ENCODE results near the gene HEPACAM. TPM values are rescaled to one million over a fixed set of nuclear protein-coding genes. Genes with fewer than 3 reads are reported as not detected.

HEPACAM gene
- polyA plus RNA-seq, 4 donors = 0.67 TPM; not detected in 3

- WGBS, 3 donors = 81 to 93% (median 85%) methylated on average over 2 of the region's 2 CpGs
- Histone ChIP-seq H3K27me3 (ENCODE audit: control insufficient read depth in 3 of 3, insufficient read depth in 3 of 3, low read length in 3 of 3) (peaks cover 0 to 15% (median 1%) of the 10 kb centered on the region in 3 donors), H3K9me3 (ENCODE audit: control insufficient read depth in 2 of 2, insufficient read depth in 1 of 2, low read depth in 1 of 2, low read length in 1 of 2) (no peaks in the 10 kb centered on the region), H3K4me1 (ENCODE audit: control insufficient read depth in 3 of 3, insufficient read depth in 2 of 3, low read depth in 1 of 3, low read length in 2 of 3) (no peaks in the 10 kb centered on the region), H3K27ac (ENCODE audit: low read depth in 1 of 3, low read length in 2 of 3) (no peak overlapping the region), H3K4me3 (ENCODE audit: low read depth in 1 of 3, low read length in 3 of 3) (no peak overlapping the region), H3K36me3 (ENCODE audit: control insufficient read depth in 3 of 3, insufficient read depth in 2 of 3, low read depth in 1 of 3, low read length in 3 of 3) (no peaks in the 10 kb centered on the region)
- DNase-seq = no peak
- FAIRE-seq = no peak
Measured at GRCh38 chr11:124889191-124890091, 46.4 kb downstream of the HEPACAM start.

- H3K9me3 ChIP-seq (ENCODE audit: control insufficient read depth in 2 of 2, insufficient read depth in 1 of 2, low read depth in 1 of 2, low read length in 1 of 2) = no peaks in the 10 kb centered on the region
- no peak overlapping the region for H3K4me3 ChIP-seq (ENCODE audit: low read depth in 1 of 3, low read length in 3 of 3)
- no peaks in the 10 kb centered on the region for H3K4me1 ChIP-seq (ENCODE audit: control insufficient read depth in 3 of 3, insufficient read depth in 2 of 3, low read depth in 1 of 3, low read length in 2 of 3)
- H3K27me3 ChIP-seq (ENCODE audit: control insufficient read depth in 3 of 3, insufficient read depth in 3 of 3, low read length in 3 of 3) = peaks cover 0 to 10% (median 1%) of the 10 kb centered on the region in 3 donors
- no peaks in the 10 kb centered on the region for H3K36me3 ChIP-seq (ENCODE audit: control insufficient read depth in 3 of 3, insufficient read depth in 2 of 3, low read depth in 1 of 3, low read length in 3 of 3)
- WGBS, 3 donors = 75 to 86% (median 84%) methylated on average over 3 of the region's 3 CpGs
- FAIRE-seq (no peak), DNase-seq (no peak)
- no peak overlapping the region for H3K27ac ChIP-seq (ENCODE audit: low read depth in 1 of 3, low read length in 2 of 3)
Measured at GRCh38 chr11:124887667-124888013, 48.2 kb downstream of the HEPACAM start.

DNA sequence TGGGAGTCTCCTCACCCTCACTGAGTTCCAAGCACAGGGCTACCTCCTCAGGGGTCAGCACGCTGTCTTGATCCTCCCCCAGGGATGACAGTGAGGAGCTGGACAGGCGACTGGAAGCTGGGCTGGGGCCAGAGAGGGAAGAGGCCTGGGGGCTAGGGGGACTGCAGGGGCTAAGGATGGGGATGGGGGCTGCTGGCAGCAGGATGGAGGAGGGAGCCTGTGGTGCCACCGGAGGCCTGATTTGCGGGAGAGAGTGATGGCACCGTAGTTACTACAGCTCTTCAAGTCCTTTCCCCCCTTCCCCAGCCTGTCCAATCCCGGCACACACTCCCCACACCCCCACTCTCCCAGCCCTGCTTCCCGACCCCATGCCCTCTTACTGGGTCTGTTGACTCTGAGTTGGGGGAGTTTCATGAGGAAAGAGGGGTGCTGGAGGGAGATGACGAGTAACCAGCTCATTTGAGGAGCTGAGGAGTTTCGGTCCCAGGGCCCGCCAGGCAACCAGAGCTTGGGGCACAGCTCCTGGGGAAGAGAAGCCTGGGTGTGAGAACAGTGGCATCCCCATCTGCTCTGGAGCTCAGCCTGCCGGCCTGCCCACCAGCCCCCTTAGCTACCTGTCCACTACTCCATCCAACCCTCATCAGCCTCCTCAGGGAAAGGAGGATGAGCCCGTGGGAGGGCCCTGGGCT lies 48.7 kb downstream of the HEPACAM start:
- FAIRE-seq = no peak
- Histone ChIP-seq H3K9me3 (ENCODE audit: control insufficient read depth in 2 of 2, insufficient read depth in 1 of 2, low read depth in 1 of 2, low read length in 1 of 2) (no peaks in the 10 kb centered on the region), H3K4me1 (ENCODE audit: control insufficient read depth in 3 of 3, insufficient read depth in 2 of 3, low read depth in 1 of 3, low read length in 2 of 3) (peaks cover 0 to 4% (median 3%) of the 10 kb centered on the region in 3 donors), H3K27me3 (ENCODE audit: control insufficient read depth in 3 of 3, insufficient read depth in 3 of 3, low read length in 3 of 3) (peaks cover 0 to 9% (median 1%) of the 10 kb centered on the region in 3 donors), H3K4me3 (ENCODE audit: low read depth in 1 of 3, low read length in 3 of 3) (no peak overlapping the region), H3K27ac (ENCODE audit: low read depth in 1 of 3, low read length in 2 of 3) (no peak overlapping the region), H3K36me3 (ENCODE audit: control insufficient read depth in 3 of 3, insufficient read depth in 2 of 3, low read depth in 1 of 3, low read length in 3 of 3) (no peaks in the 10 kb centered on the region)
- DNase-seq = no peak
- whole genome bisulfite sequencing, 3 donors = 77 to 87% (median 87%) methylated on average over 11 to 12 of the region's 12 CpGs

- peaks cover 0 to 5% (median 1%) of the 10 kb centered on the region in 3 donors for H3K27me3 ChIP-seq (ENCODE audit: control insufficient read depth in 3 of 3, insufficient read depth in 3 of 3, low read length in 3 of 3)
- no peak overlapping the region for H3K27ac ChIP-seq (ENCODE audit: low read depth in 1 of 3, low read length in 2 of 3)
- peaks cover 0 to 4% (median 4%) of the 10 kb centered on the region in 3 donors for H3K4me1 ChIP-seq (ENCODE audit: control insufficient read depth in 3 of 3, insufficient read depth in 2 of 3, low read depth in 1 of 3, low read length in 2 of 3)
- FAIRE-seq (no peak), DNase-seq (no peak)
- WGBS, 3 donors = 75 to 82% (median 79%) methylated on average over 11 of the region's 11 CpGs
- H3K36me3 ChIP-seq (ENCODE audit: control insufficient read depth in 3 of 3, insufficient read depth in 2 of 3, low read depth in 1 of 3, low read length in 3 of 3) = no peaks in the 10 kb centered on the region
- no peak overlapping the region for H3K4me3 ChIP-seq (ENCODE audit: low read depth in 1 of 3, low read length in 3 of 3)
- H3K9me3 ChIP-seq (ENCODE audit: control insufficient read depth in 2 of 2, insufficient read depth in 1 of 2, low read depth in 1 of 2, low read length in 1 of 2) = no peaks in the 10 kb centered on the region
Measured at GRCh38 chr11:124886476-124886875, 49.4 kb downstream of the HEPACAM start.

GRCh38 chr11:124884869-124885479 lies 50.9 kb downstream of the HEPACAM start:
- WGBS, 3 donors = 70 to 72% (median 70%) methylated on average over 4 to 5 of the region's 5 CpGs
- no peaks in the 10 kb centered on the region for H3K36me3 ChIP-seq (ENCODE audit: control insufficient read depth in 3 of 3, insufficient read depth in 2 of 3, low read depth in 1 of 3, low read length in 3 of 3)
- H3K27ac ChIP-seq (ENCODE audit: low read depth in 1 of 3, low read length in 2 of 3) = no peak overlapping the region
- H3K4me3 ChIP-seq (ENCODE audit: low read depth in 1 of 3, low read length in 3 of 3) = no peak overlapping the region
- no peaks in the 10 kb centered on the region for H3K9me3 ChIP-seq (ENCODE audit: control insufficient read depth in 2 of 2, insufficient read depth in 1 of 2, low read depth in 1 of 2, low read length in 1 of 2)
- peaks cover 0 to 4% (median 4%) of the 10 kb centered on the region in 3 donors for H3K4me1 ChIP-seq (ENCODE audit: control insufficient read depth in 3 of 3, insufficient read depth in 2 of 3, low read depth in 1 of 3, low read length in 2 of 3)
- FAIRE-seq (no peak), DNase-seq (no peak)
- H3K27me3 ChIP-seq (ENCODE audit: control insufficient read depth in 3 of 3, insufficient read depth in 3 of 3, low read length in 3 of 3) = peaks cover 0 to 1% (median 0%) of the 10 kb centered on the region in 3 donors

DNA sequence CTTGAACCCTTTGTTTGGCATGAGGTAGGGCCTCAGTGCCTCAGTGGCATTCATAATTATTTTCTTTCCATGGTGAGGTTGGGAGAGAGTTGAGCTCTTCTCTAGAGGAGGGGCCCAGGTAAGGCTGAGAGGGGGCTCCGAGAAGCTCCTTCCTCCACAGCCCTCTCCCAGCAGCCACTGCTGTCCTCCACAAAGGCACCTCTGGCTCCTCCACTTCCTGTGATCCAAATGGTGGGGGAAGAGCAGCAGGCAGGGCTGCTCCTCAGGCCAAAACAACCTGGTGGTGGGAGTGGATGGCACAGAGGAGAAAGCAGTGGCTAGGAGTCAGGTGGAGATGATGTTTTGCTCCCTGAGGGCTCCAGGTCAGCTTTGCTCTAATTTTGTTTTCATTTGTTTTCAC lies 51.5 kb downstream of the HEPACAM start:
- Histone ChIP-seq H3K9me3 (ENCODE audit: control insufficient read depth in 2 of 2, insufficient read depth in 1 of 2, low read depth in 1 of 2, low read length in 1 of 2) (no peaks in the 10 kb centered on the region), H3K36me3 (ENCODE audit: control insufficient read depth in 3 of 3, insufficient read depth in 2 of 3, low read depth in 1 of 3, low read length in 3 of 3) (no peaks in the 10 kb centered on the region), H3K27me3 (ENCODE audit: control insufficient read depth in 3 of 3, insufficient read depth in 3 of 3, low read length in 3 of 3) (peaks cover 0 to 1% (median 0%) of the 10 kb centered on the region in 3 donors), H3K4me3 (ENCODE audit: low read depth in 1 of 3, low read length in 3 of 3) (no peak overlapping the region), H3K4me1 (ENCODE audit: control insufficient read depth in 3 of 3, insufficient read depth in 2 of 3, low read depth in 1 of 3, low read length in 2 of 3) (peaks cover 0 to 4% (median 4%) of the 10 kb centered on the region in 3 donors), H3K27ac (ENCODE audit: low read depth in 1 of 3, low read length in 2 of 3) (no peak overlapping the region)
- FAIRE-seq = no peak
- no peak for DNase-seq
- 81 to 100% (median 91%) methylated on average over 1 of the region's 1 CpG for WGBS, 3 donors

GRCh38 chr11:124882339-124883071 lies 53.3 kb downstream of the HEPACAM start:
- H3K4me1 ChIP-seq (ENCODE audit: control insufficient read depth in 3 of 3, insufficient read depth in 2 of 3, low read depth in 1 of 3, low read length in 2 of 3) = peaks cover under 1 to 4% (median 4%) of the 10 kb centered on the region in 3 donors
- DNase-seq (peak in 1 of 2 donors; percentile 35), FAIRE-seq (no peak)

DNA sequence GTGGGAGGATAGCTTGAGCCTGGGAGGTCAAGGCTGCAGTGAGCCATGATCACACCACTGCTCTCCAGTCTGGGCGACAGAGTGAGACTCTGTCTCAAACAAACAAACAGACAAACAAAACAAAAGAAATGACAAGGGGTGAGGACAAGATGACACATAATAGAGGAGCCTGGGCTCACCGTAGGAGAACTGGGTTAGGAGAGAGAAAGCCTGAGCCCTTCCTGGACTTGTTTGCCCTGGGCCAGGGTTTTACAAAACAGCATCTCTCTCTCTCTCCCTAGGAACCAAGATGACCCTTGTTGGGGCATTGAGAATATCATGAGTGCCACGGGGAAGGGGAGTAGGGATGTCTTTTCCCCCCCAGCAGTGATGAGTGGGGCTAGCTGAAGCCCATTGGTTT lies 54.9 kb downstream of the HEPACAM start:
- peaks cover 4 to 11% (median 8%) of the 10 kb centered on the region in 3 donors for H3K4me1 ChIP-seq (ENCODE audit: control insufficient read depth in 3 of 3, insufficient read depth in 2 of 3, low read depth in 1 of 3, low read length in 2 of 3)
- H3K9me3 ChIP-seq (ENCODE audit: control insufficient read depth in 2 of 2, insufficient read depth in 1 of 2, low read depth in 1 of 2, low read length in 1 of 2) = no peaks in the 10 kb centered on the region
- no peak for DNase-seq
- no peak overlapping the region for H3K4me3 ChIP-seq (ENCODE audit: low read depth in 1 of 3, low read length in 3 of 3)
- no peak overlapping the region for H3K27ac ChIP-seq (ENCODE audit: low read depth in 1 of 3, low read length in 2 of 3)
- H3K27me3 ChIP-seq (ENCODE audit: control insufficient read depth in 3 of 3, insufficient read depth in 3 of 3, low read length in 3 of 3) = peaks cover 0 to 17% (median 0%) of the 10 kb centered on the region in 3 donors
- no peak for FAIRE-seq
- 79 to 88% (median 80%) methylated on average over 3 of the region's 3 CpGs for WGBS, 3 donors
- H3K36me3 ChIP-seq (ENCODE audit: control insufficient read depth in 3 of 3, insufficient read depth in 2 of 3, low read depth in 1 of 3, low read length in 3 of 3) = no peaks in the 10 kb centered on the region

More at GRCh38 chr11:124882339-124883071, 53.3 kb downstream of the HEPACAM start:
- WGBS, 3 donors = 32 to 48% (median 38%) methylated on average over 11 of the region's 11 CpGs
- Histone ChIP-seq H3K27me3 (ENCODE audit: control insufficient read depth in 3 of 3, insufficient read depth in 3 of 3, low read length in 3 of 3) (peaks cover 0 to 4% (median 1%) of the 10 kb centered on the region in 3 donors), H3K27ac (ENCODE audit: low read depth in 1 of 3, low read length in 2 of 3) (no peak overlapping the region), H3K4me3 (ENCODE audit: low read depth in 1 of 3, low read length in 3 of 3) (no peak overlapping the region), H3K36me3 (ENCODE audit: control insufficient read depth in 3 of 3, insufficient read depth in 2 of 3, low read depth in 1 of 3, low read length in 3 of 3) (no peaks in the 10 kb centered on the region), H3K9me3 (ENCODE audit: control insufficient read depth in 2 of 2, insufficient read depth in 1 of 2, low read depth in 1 of 2, low read length in 1 of 2) (no peaks in the 10 kb centered on the region)
